Gastroesophageal sphincter (tissue), 3 donors: ENCODE data around the gene SORCS1.

ENCODE experiments used
- POLR2A ChIP-seq, 2 donors: fragments of 450-650 bp; IDR thresholded peaks; one replicate each; pipeline ENCODE4 v1.6.1; 2017; ENCODE audit warnings: antibody characterized with exemption in 2 of 2, mild to moderate bottlenecking in 2 of 2, moderate library complexity in 1 of 2
- TF ChIP-seq, protein P1 (sequence below), 4 experiments: fragments of 200-600 bp in 2 of 4; fragments of 450-650 bp in 2 of 4; sonication (generic) in 1 of 4; IDR thresholded peaks; one replicate each; pipeline ENCODE4 v1.5.1; 2017 to 2019; ENCODE audit warnings: antibody characterized with exemption in 4 of 4, mild to moderate bottlenecking in 2 of 4, moderate library complexity in 2 of 4

DNA sequence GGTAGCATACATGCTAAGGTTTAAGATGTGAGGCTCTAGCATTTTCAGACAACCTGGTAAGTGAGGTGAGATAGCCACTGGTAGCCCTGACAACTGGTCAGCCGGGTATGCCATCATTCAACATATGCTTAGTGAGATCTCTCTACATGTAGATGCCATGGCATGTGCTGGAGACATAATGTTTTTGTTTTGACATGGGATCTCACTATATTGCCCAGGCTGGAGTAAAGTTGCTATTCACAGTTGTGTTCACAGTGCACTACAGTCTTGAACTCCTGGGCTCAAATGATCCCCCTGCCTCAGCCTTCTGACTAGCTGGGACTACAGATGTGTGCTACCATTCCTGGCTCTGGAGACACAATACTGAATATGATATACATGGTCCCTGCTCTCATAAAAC lies 437.3 kb downstream of the SORCS1 start:
- TF ChIP-seq, protein P1, sequence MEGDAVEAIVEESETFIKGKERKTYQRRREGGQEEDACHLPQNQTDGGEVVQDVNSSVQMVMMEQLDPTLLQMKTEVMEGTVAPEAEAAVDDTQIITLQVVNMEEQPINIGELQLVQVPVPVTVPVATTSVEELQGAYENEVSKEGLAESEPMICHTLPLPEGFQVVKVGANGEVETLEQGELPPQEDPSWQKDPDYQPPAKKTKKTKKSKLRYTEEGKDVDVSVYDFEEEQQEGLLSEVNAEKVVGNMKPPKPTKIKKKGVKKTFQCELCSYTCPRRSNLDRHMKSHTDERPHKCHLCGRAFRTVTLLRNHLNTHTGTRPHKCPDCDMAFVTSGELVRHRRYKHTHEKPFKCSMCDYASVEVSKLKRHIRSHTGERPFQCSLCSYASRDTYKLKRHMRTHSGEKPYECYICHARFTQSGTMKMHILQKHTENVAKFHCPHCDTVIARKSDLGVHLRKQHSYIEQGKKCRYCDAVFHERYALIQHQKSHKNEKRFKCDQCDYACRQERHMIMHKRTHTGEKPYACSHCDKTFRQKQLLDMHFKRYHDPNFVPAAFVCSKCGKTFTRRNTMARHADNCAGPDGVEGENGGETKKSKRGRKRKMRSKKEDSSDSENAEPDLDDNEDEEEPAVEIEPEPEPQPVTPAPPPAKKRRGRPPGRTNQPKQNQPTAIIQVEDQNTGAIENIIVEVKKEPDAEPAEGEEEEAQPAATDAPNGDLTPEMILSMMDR (IDR thresholded peaks at IDR 0.05) = no peak
- TF ChIP-seq POLR2A (IDR thresholded peaks at IDR 0.05) = no peak
